Neutrophil (primary cell): Measurements from ENCODE around the gene RPL27.

Experiments used
- H3K27ac ChIP-seq: fragments of 200-600 bp; sonication (generic); 2 replicates; pipeline ENCODE4 v1.5.1; 2016; ENCODE audit warnings: mild to moderate bottlenecking, moderate library complexity
- H3K27me3 ChIP-seq: fragments of 200-600 bp; sonication (generic); 2 replicates; pipeline ENCODE4 v1.6.0; 2016; ENCODE audit warnings: mild to moderate bottlenecking
- H3K36me3 ChIP-seq: fragments of 200-600 bp; sonication (generic); 2 replicates; pipeline ENCODE4 v1.5.1; 2017
- H3K4me1 ChIP-seq, 2 experiments: fragments of 200-600 bp in 1 of 2; sonication (generic) in 1 of 2; 1 replicate in 1 of 2; 2 replicates in 1 of 2; pipeline versions ENCODE4 v1.5.1 to v1.6.1; 2013 to 2016; ENCODE audit warnings: low read depth in 1 of 2, low read length in 1 of 2, mild to moderate bottlenecking in 1 of 2, moderate library complexity in 1 of 2; ENCODE audit not compliant: control insufficient read depth in 1 of 2, insufficient read depth in 1 of 2
- H3K4me3 ChIP-seq, 2 experiments: fragments of 200-600 bp in 1 of 2; sonication (generic) in 1 of 2; 1 replicate in 1 of 2; 2 replicates in 1 of 2; pipeline ENCODE4 v1.5.1; 2013 to 2016; ENCODE audit warnings: low read depth in 1 of 2, low read length in 1 of 2, mild to moderate bottlenecking in 1 of 2, moderate library complexity in 1 of 2
- H3K9me3 ChIP-seq: fragments of 200-600 bp; sonication (generic); 2 replicates; pipeline ENCODE4 v1.5.1; 2016
- TF ChIP-seq, protein P1 (sequence below): fragments of 200-600 bp; sonication (generic); IDR thresholded peaks from 2 replicates; pipeline ENCODE4 v1.5.1; 2016; ENCODE audit warnings: antibody characterized with exemption

The RPL27 gene

DNA sequence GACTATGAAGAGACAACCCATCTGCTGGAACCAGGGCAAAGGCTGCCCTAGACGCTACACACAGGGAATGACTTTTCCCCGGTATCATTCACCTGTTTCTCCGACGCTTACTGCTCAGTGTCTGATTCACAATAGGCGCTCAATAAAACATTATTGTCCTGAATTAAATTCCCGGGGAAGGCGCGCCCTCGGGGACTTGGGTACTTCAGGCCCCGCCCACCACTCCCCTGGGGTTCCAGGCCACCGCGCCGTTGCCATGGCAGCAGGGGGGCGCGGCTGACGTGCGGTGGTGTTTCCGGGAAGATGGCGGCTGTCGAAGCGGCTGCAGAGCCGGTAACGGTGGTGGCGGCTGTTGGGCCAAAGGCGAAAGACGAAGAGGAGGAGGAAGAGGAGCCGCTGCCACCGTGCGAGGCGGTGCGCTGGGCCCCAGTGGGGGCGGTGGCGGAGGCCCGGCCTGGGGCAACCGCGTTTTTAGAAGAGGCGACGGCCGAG, 17.9 kb upstream of the RPL27 start, which contains the start of gene RUNDC1:
TSS of gene RUNDC1 (plus strand) at position 292 of the 492 bp plus-strand sequence. CDS start at position 304, 12 bp downstream.
- no peaks in the 10 kb centered on the region for H3K27me3 ChIP-seq
- H3K9me3 ChIP-seq: no peaks in the 10 kb centered on the region
- peak within 1 kb of the TSS; percentile 85 to 96 for H3K4me3 ChIP-seq
- TF ChIP-seq, protein P1, sequence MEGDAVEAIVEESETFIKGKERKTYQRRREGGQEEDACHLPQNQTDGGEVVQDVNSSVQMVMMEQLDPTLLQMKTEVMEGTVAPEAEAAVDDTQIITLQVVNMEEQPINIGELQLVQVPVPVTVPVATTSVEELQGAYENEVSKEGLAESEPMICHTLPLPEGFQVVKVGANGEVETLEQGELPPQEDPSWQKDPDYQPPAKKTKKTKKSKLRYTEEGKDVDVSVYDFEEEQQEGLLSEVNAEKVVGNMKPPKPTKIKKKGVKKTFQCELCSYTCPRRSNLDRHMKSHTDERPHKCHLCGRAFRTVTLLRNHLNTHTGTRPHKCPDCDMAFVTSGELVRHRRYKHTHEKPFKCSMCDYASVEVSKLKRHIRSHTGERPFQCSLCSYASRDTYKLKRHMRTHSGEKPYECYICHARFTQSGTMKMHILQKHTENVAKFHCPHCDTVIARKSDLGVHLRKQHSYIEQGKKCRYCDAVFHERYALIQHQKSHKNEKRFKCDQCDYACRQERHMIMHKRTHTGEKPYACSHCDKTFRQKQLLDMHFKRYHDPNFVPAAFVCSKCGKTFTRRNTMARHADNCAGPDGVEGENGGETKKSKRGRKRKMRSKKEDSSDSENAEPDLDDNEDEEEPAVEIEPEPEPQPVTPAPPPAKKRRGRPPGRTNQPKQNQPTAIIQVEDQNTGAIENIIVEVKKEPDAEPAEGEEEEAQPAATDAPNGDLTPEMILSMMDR: no peak
- H3K4me1 ChIP-seq: peaks cover 50 to 54% of the 10 kb centered on the region in 2 experiments
- no peaks in the 10 kb centered on the region for H3K36me3 ChIP-seq
- H3K27ac ChIP-seq: peak within 1 kb of the TSS; percentile 99

DNA sequence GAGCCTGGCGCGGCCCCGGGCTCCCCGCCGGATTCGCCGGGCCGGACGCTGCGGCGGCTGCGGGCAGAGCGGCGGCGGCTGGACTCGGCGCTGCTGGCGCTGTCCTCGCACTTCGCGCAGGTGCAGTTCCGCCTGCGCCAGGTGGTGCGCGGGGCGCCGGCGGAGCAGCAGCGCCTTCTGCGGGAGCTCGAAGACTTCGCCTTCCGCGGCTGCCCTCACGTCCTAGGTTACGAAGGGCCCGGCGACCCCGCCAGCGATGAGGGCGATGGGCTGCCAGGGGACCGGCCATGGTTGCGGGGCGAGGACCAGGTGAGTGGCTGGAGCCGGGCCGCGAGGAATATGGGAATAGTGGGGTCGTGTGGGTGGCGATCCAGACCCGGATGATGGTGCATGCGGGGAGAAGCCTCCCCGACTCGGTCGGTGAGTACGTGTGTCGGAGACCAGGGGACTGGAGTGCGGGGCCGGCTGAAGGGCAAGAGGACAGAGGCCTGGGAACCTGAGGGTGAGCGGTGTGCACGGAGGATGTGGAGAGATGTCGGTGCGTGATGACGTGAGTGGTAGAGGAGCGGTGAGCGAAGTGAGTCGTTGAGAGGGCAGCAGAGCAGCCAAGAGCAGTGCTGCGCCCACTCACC, 17.3 kb upstream of the RPL27 start:
- Histone ChIP-seq H3K4me3 (peak overlapping the region; percentile 85 to 96), H3K27ac (peak overlapping the region; percentile 99), H3K9me3 (no peaks in the 10 kb centered on the region), H3K36me3 (no peaks in the 10 kb centered on the region), H3K27me3 (no peaks in the 10 kb centered on the region), H3K4me1 (peaks cover 56 to 60% of the 10 kb centered on the region in 2 experiments)
- TF ChIP-seq, protein P1: peak; percentile 64

DNA sequence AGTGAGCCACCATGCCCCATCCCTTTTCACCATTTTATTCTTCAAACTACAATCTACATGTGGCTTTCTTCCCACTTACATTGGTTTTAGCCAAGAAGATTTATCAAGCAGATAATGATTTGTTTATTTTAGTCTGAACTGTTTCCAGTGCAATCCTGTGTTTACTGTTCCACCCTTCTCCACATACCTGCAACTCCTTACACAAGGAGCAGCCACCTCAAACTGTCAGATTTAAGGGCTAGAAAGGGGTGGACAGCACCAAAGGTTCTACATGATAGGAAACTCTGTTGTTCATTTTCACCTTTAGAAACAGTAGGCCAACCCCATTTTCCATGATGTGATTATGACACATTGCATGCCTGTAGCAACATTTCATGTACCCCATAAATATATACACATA, 16.0 kb upstream of the RPL27 start:
- TF ChIP-seq, protein P1: no peak
- Histone ChIP-seq H3K9me3 (no peaks in the 10 kb centered on the region), H3K27ac (peak overlapping the region; percentile 99), H3K4me3 (peak overlapping the region; percentile 85 to 96), H3K36me3 (peaks cover 7% of the 10 kb centered on the region), H3K4me1 (peaks cover 65 to 66% of the 10 kb centered on the region in 2 experiments), H3K27me3 (no peaks in the 10 kb centered on the region)

DNA sequence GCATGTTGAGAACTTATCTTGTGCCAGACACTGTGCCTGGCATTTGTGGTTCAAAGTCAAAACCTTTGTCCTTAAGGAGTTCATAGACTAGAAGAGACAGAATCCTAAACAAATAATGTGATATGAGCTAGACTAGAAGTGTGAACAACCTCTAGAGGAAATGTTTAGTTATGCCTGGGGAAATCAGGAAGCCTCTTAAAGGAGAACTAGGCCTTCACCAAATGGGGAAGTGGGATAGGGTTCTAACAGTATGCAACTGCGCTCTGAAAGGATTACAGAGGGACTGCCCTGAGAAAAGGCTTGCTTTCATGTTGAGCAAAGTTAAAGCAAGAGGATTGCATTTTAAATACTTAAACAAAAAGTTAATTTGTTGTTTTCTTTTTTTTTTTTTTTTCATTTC, 13.0 kb upstream of the RPL27 start:
- Histone ChIP-seq H3K4me3 (peak overlapping the region; percentile 37 to 45), H3K4me1 (peaks cover 56 to 57% of the 10 kb centered on the region in 2 experiments), H3K27ac (peak overlapping the region; percentile 92), H3K9me3 (no peaks in the 10 kb centered on the region), H3K27me3 (no peaks in the 10 kb centered on the region), H3K36me3 (peaks cover 37% of the 10 kb centered on the region)
- TF ChIP-seq, protein P1: peak; percentile 56

DNA sequence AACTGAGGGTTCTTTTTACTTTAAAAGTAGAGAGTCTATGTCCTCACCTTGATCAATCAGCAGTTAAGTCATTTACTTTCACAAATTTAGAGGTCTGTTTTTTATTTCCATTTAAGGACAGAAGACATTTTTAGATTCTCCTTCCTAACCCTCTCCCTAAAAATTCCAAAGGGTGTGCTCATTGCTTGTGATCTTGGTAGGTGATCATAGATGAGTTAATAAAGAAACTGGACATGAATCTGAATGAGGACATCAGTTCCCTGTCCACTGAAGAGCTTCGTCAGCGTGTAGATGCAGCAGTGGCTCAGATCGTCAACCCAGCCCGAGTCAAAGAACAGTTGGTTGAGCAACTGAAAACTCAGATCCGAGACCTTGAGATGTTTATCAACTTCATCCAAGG, 9.1 kb upstream of the RPL27 start:
- TF ChIP-seq, protein P1: no peak
- Histone ChIP-seq H3K4me3 (no peak overlapping the region), H3K9me3 (no peaks in the 10 kb centered on the region), H3K4me1 (peaks cover 22 to 27% of the 10 kb centered on the region in 2 experiments), H3K36me3 (peaks cover 75% of the 10 kb centered on the region), H3K27ac (no peak overlapping the region), H3K27me3 (no peaks in the 10 kb centered on the region)
